GM12874 (cell line): Measurements from ENCODE around the gene B4GALT7.

ENCODE experiments used
- TF ChIP-seq, protein P1 (sequence below): IDR thresholded peaks from 2 replicates; pipeline ENCODE4 v1.5.1; 2011; ENCODE audit warnings: low read depth, mild to moderate bottlenecking, control low read depth, low read length, moderate library complexity; ENCODE audit not compliant: insufficient read depth

Gene B4GALT7, protein sequence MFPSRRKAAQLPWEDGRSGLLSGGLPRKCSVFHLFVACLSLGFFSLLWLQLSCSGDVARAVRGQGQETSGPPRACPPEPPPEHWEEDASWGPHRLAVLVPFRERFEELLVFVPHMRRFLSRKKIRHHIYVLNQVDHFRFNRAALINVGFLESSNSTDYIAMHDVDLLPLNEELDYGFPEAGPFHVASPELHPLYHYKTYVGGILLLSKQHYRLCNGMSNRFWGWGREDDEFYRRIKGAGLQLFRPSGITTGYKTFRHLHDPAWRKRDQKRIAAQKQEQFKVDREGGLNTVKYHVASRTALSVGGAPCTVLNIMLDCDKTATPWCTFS

GRCh38 chr5:177599731-177600507 lies at the start of gene B4GALT7:
Gene B4GALT7 (plus strand): TSS chr5:177600132. CDS start chr5:177600211, 79 bp downstream.
- TF ChIP-seq, protein P1, sequence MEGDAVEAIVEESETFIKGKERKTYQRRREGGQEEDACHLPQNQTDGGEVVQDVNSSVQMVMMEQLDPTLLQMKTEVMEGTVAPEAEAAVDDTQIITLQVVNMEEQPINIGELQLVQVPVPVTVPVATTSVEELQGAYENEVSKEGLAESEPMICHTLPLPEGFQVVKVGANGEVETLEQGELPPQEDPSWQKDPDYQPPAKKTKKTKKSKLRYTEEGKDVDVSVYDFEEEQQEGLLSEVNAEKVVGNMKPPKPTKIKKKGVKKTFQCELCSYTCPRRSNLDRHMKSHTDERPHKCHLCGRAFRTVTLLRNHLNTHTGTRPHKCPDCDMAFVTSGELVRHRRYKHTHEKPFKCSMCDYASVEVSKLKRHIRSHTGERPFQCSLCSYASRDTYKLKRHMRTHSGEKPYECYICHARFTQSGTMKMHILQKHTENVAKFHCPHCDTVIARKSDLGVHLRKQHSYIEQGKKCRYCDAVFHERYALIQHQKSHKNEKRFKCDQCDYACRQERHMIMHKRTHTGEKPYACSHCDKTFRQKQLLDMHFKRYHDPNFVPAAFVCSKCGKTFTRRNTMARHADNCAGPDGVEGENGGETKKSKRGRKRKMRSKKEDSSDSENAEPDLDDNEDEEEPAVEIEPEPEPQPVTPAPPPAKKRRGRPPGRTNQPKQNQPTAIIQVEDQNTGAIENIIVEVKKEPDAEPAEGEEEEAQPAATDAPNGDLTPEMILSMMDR = no peak

GRCh38 chr5:177552839-177553455 lies 47.0 kb upstream of the B4GALT7 start:
- TF ChIP-seq, protein P1 = no peak

DNA sequence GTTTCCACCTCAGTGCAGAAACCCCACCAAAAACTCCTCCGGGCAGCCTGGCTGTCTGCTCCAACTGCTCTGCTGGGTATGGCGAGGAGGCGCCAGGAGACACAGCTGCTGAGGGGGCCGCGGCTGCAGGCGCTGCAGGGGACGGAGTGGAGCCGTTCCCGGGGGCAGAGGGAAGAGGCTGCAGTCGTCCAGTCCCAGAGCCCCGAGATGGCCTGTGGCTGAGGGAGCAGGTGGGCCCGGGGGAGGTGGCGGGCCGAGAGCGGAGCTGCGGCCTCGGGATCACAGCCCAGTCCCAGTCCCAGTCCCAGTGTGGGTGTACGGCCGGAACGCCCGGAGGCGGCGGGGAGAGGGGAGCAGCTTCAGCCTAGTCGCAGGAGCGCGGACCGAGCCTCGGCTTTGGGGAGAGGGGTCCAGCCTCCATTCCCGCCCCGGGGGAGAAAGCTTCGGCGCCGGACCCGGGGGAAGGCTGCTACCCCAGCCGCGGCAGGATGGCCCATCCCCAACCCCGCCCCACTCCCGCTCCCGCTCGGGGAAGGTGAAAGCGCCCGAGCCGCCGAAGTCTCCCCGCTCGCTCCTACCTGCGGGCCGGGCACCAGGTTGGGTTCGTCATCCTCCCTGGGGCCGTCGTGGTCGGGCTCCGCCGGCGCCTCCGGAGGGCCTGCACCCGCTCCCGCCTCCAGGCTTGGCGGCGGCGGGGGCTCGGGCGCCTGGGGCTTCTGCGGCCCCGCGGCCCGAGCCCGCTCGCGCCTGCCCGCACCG lies 46.1 kb upstream of the B4GALT7 start:
- TF ChIP-seq, protein P1 = no peak

- TF ChIP-seq, protein P1 = no peak
Measured at GRCh38 chr5:177554474-177555111, 45.3 kb upstream of the B4GALT7 start, which contains the start of gene FAM193B. Gene FAM193B (minus strand): TSS chr5:177554563. CDS start chr5:177554458, 105 bp downstream.

DNA sequence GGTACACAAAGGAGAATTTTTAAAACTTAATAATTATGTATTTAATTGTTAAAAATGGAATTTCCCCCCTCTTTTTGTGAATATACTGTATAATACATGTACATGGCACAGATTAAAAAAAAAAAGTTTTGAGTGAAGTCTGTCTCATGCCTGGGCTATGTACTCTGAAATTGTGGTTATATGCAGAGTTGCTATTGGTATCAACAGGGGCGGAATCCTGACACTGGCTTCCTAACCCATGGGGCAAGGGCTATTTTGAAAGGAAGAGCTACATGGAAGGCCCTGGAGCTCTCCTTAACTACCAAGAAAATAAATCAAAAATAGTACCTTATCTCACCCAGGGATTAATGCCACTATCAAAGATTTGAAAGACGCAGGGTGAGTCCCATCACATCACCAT lies 44.7 kb upstream of the B4GALT7 start:
- TF ChIP-seq, protein P1 = no peak

GRCh38 chr5:177555665-177556064 lies 44.3 kb upstream of the B4GALT7 start:
- TF ChIP-seq, protein P1 = no peak
